ENCODE measurements around the gene GREB1. TPM values are rescaled to one million over a fixed set of nuclear protein-coding genes. Genes with fewer than 3 reads are reported as not detected.

GREB1 gene
- total and polyA plus RNA-seq, 2 donors (not counting 1 experiment from before 2014, with no cell fraction given), result 0.04 to 0.39 TPM

- POLR2A ChIA-PET, result no interaction called here
Measured at GRCh38 chr2:11582862-11583752, 49.3 kb downstream of the GREB1 start.

More at GRCh38 chr2:11582862-11583752, 49.3 kb downstream of the GREB1 start:
- CTCF ChIA-PET, result interaction anchor here (0.6 to 4.4 kb wide), 16 partner anchors 8 to 751 kb away, joined by 3 to 51 read pairs (median 4); a partner anchor contains a TSS
- no peak overlapping the region for H2AFZ ChIP-seq (ENCODE audit: insufficient read depth, low read depth, low read length, poor library complexity, severe bottlenecking)
- no peaks in the 10 kb centered on the region for H3K36me3 ChIP-seq (replicated peaks in 1 of 2; ENCODE audit: control extremely low read depth in 1 of 2, control insufficient read depth in 1 of 2, extremely low read depth in 1 of 2, insufficient read depth in 2 of 2, low read length in 1 of 2)
- intact Hi-C loops (cut with micrococcal nuclease), result loop anchor here (1.0 to 5.0 kb wide), 2 partner anchors 105 to 351 kb away; no protein-coding TSS in a partner anchor
- H3K4me3 ChIP-seq (ENCODE audit: control extremely low read depth in 1 of 5, extremely low read depth in 1 of 5, insufficient read depth in 1 of 5, low read depth in 2 of 5, low read length in 4 of 5), result no peak overlapping the region
- Mint-ChIP-seq H3K4me1 (no peaks in the 10 kb centered on the region), H3K4me3 (no peak overlapping the region), H3K9me3 (ENCODE audit: insufficient read depth) (no peaks in the 10 kb centered on the region), H3K27ac (no peak overlapping the region), H3K27me3 (peaks cover 16% of the 10 kb centered on the region)
- no peaks in the 10 kb centered on the region for H4K20me1 ChIP-seq (ENCODE audit: control insufficient read depth, insufficient read depth, low read length, poor library complexity, severe bottlenecking)
- H3K27me3 ChIP-seq (replicated peaks in 1 of 4; ENCODE audit: control extremely low read depth in 1 of 4, control insufficient read depth in 3 of 4, insufficient read depth in 4 of 4, low read length in 3 of 4), result peaks cover 0 to 9% (median 3%) of the 10 kb centered on the region in 4 experiments
- DNase-seq (peak; percentile 56), ATAC-seq (ENCODE audit: low read depth) (no peak)
- TF ChIP-seq CTCF (IDR thresholded peaks at IDR 0.05) (peak; percentile 87), EZH2 (IDR thresholded peaks at IDR 0.05; ENCODE audit: borderline replicate concordance, insufficient read depth, low read depth, low read length, poor library complexity, severe bottlenecking) (no peak)
- H3K4me2 ChIP-seq (replicated peaks; ENCODE audit: low read depth, low read length, poor library complexity, severe bottlenecking), result no peak overlapping the region
- WGBS (ENCODE audit: insufficient coverage), result 60% methylated on average over 14 of the region's 19 CpGs
- H3K27ac ChIP-seq (ENCODE audit: low read length in 2 of 2), result no peak overlapping the region
- H3K9ac ChIP-seq (ENCODE audit: low read length), result no peak overlapping the region
- H3K79me2 ChIP-seq (ENCODE audit: control insufficient read depth, insufficient read depth, low read length), result no peaks in the 10 kb centered on the region
- no peaks in the 10 kb centered on the region for H3K9me3 ChIP-seq (ENCODE audit: control extremely low read depth in 1 of 3, control insufficient read depth in 2 of 3, insufficient read depth in 1 of 3, low read length in 2 of 3)
- no peaks in the 10 kb centered on the region for H3K4me1 ChIP-seq (ENCODE audit: control insufficient read depth in 2 of 2, insufficient read depth in 2 of 2, low read length in 2 of 2)

Measured in B cell (primary cell).